ENCODE measurements around the gene C4orf33. TPM values are rescaled to one million over a fixed set of nuclear protein-coding genes. Genes with fewer than 3 reads are reported as not detected.

The C4orf33 gene
- total RNA-seq, 1 donor from 2014 or later, result 5.2 TPM

- H3K36me3 ChIP-seq (ENCODE audit: control insufficient read depth in 3 of 3, insufficient read depth in 3 of 3, low read length in 3 of 3), result no peaks in the 10 kb centered on the region
- H3K4me3 ChIP-seq (ENCODE audit: low read length in 3 of 3), result no peak overlapping the region
- H3K9me3 ChIP-seq (ENCODE audit: control insufficient read depth in 3 of 3, low read length in 3 of 3), result no peaks in the 10 kb centered on the region
- H3K27ac ChIP-seq (ENCODE audit: low read depth, low read length), result no peak overlapping the region
- no peaks in the 10 kb centered on the region for H3K4me1 ChIP-seq (ENCODE audit: control insufficient read depth in 3 of 3, insufficient read depth in 3 of 3, low read length in 3 of 3)
- no peak overlapping the region for H3K9ac ChIP-seq (ENCODE audit: low read depth in 1 of 3, low read length in 3 of 3)
- no peaks in the 10 kb centered on the region for H3K27me3 ChIP-seq (ENCODE audit: control insufficient read depth in 3 of 3, insufficient read depth in 3 of 3, low read length in 3 of 3)
Measured at GRCh38 chr4:129145222-129145730, 49.3 kb downstream of the C4orf33 start.

- no peak overlapping the region for H3K4me3 ChIP-seq (ENCODE audit: low read length in 3 of 3)
- H3K4me1 ChIP-seq (ENCODE audit: control insufficient read depth in 3 of 3, insufficient read depth in 3 of 3, low read length in 3 of 3), result no peaks in the 10 kb centered on the region
- no peak overlapping the region for H3K9ac ChIP-seq (ENCODE audit: low read depth in 1 of 3, low read length in 3 of 3)
- H3K9me3 ChIP-seq (ENCODE audit: control insufficient read depth in 3 of 3, low read length in 3 of 3), result no peaks in the 10 kb centered on the region
- H3K27ac ChIP-seq (ENCODE audit: low read depth, low read length), result no peak overlapping the region
- H3K27me3 ChIP-seq (ENCODE audit: control insufficient read depth in 3 of 3, insufficient read depth in 3 of 3, low read length in 3 of 3), result no peaks in the 10 kb centered on the region
- H3K36me3 ChIP-seq (ENCODE audit: control insufficient read depth in 3 of 3, insufficient read depth in 3 of 3, low read length in 3 of 3), result no peaks in the 10 kb centered on the region
Measured at GRCh38 chr4:129146639-129147038, 50.7 kb downstream of the C4orf33 start.

GRCh38 chr4:129148892-129149291 is 52.9 kb downstream of the C4orf33 start:
- Histone ChIP-seq H3K27me3 (ENCODE audit: control insufficient read depth in 3 of 3, insufficient read depth in 3 of 3, low read length in 3 of 3) (no peaks in the 10 kb centered on the region), H3K27ac (ENCODE audit: low read depth, low read length) (no peak overlapping the region), H3K4me1 (ENCODE audit: control insufficient read depth in 3 of 3, insufficient read depth in 3 of 3, low read length in 3 of 3) (no peaks in the 10 kb centered on the region), H3K9me3 (ENCODE audit: control insufficient read depth in 3 of 3, low read length in 3 of 3) (no peaks in the 10 kb centered on the region), H3K4me3 (ENCODE audit: low read length in 3 of 3) (no peak overlapping the region), H3K36me3 (ENCODE audit: control insufficient read depth in 3 of 3, insufficient read depth in 3 of 3, low read length in 3 of 3) (no peaks in the 10 kb centered on the region), H3K9ac (ENCODE audit: low read depth in 1 of 3, low read length in 3 of 3) (no peak overlapping the region)

DNA sequence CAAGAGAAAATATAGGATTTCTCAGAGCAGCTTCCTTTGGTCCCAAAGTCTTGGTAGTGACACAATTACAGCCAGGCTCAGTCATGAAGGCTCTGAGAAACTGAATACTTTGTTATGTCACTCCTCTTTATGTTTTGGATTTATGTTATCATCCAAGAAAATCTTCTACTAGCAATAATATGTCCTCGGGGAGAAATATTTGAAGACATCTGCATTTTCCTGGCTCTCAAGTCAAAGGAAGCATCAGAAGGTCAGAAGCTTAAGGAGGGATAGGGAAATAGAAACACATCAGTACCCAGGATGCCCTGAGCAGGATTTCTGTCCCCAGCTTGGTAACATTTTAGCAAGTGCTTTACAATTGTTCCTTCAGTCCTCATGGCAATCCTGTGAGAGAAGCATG is 54.0 kb downstream of the C4orf33 start:
- Histone ChIP-seq H3K4me1 (ENCODE audit: control insufficient read depth in 3 of 3, insufficient read depth in 3 of 3, low read length in 3 of 3) (no peaks in the 10 kb centered on the region), H3K27me3 (ENCODE audit: control insufficient read depth in 3 of 3, insufficient read depth in 3 of 3, low read length in 3 of 3) (no peaks in the 10 kb centered on the region), H3K9me3 (ENCODE audit: control insufficient read depth in 3 of 3, low read length in 3 of 3) (no peaks in the 10 kb centered on the region), H3K36me3 (ENCODE audit: control insufficient read depth in 3 of 3, insufficient read depth in 3 of 3, low read length in 3 of 3) (no peaks in the 10 kb centered on the region), H3K4me3 (ENCODE audit: low read length in 3 of 3) (no peak overlapping the region), H3K9ac (ENCODE audit: low read depth in 1 of 3, low read length in 3 of 3) (no peak overlapping the region), H3K27ac (ENCODE audit: low read depth, low read length) (no peak overlapping the region)

- no peak overlapping the region for H3K4me3 ChIP-seq (ENCODE audit: low read length in 3 of 3)
- no peak overlapping the region for H3K27ac ChIP-seq (ENCODE audit: low read depth, low read length)
- H3K9me3 ChIP-seq (ENCODE audit: control insufficient read depth in 3 of 3, low read length in 3 of 3), result no peaks in the 10 kb centered on the region
- H3K9ac ChIP-seq (ENCODE audit: low read depth in 1 of 3, low read length in 3 of 3), result no peak overlapping the region
- no peaks in the 10 kb centered on the region for H3K36me3 ChIP-seq (ENCODE audit: control insufficient read depth in 3 of 3, insufficient read depth in 3 of 3, low read length in 3 of 3)
- no peaks in the 10 kb centered on the region for H3K27me3 ChIP-seq (ENCODE audit: control insufficient read depth in 3 of 3, insufficient read depth in 3 of 3, low read length in 3 of 3)
- H3K4me1 ChIP-seq (ENCODE audit: control insufficient read depth in 3 of 3, insufficient read depth in 3 of 3, low read length in 3 of 3), result no peaks in the 10 kb centered on the region
Measured at GRCh38 chr4:129152350-129152749, 56.4 kb downstream of the C4orf33 start.

DNA sequence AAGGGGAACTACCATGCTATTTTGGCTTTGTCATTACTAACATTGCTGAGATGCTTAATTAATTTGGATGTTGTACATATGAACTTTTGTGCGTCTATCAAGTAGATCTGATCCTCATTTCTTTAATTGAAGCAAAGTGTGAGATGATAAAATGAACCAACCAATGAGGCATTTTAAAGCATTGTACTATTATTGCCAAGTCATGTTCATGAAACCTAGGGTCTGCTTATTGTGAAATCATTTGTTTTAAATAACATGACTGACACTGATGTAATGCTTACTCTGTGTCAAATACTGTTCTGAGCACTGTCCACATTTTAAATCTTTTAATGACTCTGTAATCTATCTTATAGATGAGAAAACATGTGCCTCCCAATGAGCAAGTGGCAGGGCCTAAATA is 57.7 kb downstream of the C4orf33 start:
- no peak overlapping the region for H3K4me3 ChIP-seq (ENCODE audit: low read length in 3 of 3)
- H3K4me1 ChIP-seq (ENCODE audit: control insufficient read depth in 3 of 3, insufficient read depth in 3 of 3, low read length in 3 of 3), result no peaks in the 10 kb centered on the region
- H3K36me3 ChIP-seq (ENCODE audit: control insufficient read depth in 3 of 3, insufficient read depth in 3 of 3, low read length in 3 of 3), result no peaks in the 10 kb centered on the region
- H3K27me3 ChIP-seq (ENCODE audit: control insufficient read depth in 3 of 3, insufficient read depth in 3 of 3, low read length in 3 of 3), result no peaks in the 10 kb centered on the region
- no peak overlapping the region for H3K9ac ChIP-seq (ENCODE audit: low read depth in 1 of 3, low read length in 3 of 3)
- H3K9me3 ChIP-seq (ENCODE audit: control insufficient read depth in 3 of 3, low read length in 3 of 3), result no peaks in the 10 kb centered on the region
- H3K27ac ChIP-seq (ENCODE audit: low read depth, low read length), result no peak overlapping the region

DNA sequence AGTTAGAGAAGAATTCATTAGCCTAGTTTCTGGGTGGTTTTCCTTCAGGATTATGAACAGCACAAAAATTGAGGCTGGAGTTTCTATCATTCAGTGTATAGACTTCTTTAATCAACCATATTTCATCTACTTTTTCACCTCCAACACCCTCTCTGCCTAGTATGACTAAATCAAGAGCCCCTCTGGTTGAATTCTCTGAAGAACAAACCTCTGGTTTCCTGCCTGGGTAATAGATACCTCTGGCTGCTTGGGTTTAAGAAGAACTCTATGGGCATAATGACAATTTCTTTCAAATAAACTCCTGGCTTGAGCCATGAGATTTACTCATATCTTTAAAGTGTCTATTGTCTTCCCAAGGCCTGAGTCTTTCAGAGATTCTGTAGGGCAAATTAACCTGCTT is 66.5 kb downstream of the C4orf33 start:
- Histone ChIP-seq H3K9me3 (ENCODE audit: control insufficient read depth in 3 of 3, low read length in 3 of 3) (no peaks in the 10 kb centered on the region), H3K27ac (ENCODE audit: low read depth, low read length) (no peak overlapping the region), H3K4me1 (ENCODE audit: control insufficient read depth in 3 of 3, insufficient read depth in 3 of 3, low read length in 3 of 3) (no peaks in the 10 kb centered on the region)

GRCh38 chr4:129163427-129163826 is 67.5 kb downstream of the C4orf33 start:
- Histone ChIP-seq H3K9me3 (ENCODE audit: control insufficient read depth in 3 of 3, low read length in 3 of 3) (no peaks in the 10 kb centered on the region), H3K4me1 (ENCODE audit: control insufficient read depth in 3 of 3, insufficient read depth in 3 of 3, low read length in 3 of 3) (no peaks in the 10 kb centered on the region), H3K27ac (ENCODE audit: low read depth, low read length) (no peak overlapping the region), H3K9ac (ENCODE audit: low read depth in 1 of 3, low read length in 3 of 3) (no peak overlapping the region), H3K27me3 (ENCODE audit: control insufficient read depth in 3 of 3, insufficient read depth in 3 of 3, low read length in 3 of 3) (no peaks in the 10 kb centered on the region), H3K4me3 (ENCODE audit: low read length in 3 of 3) (no peak overlapping the region), H3K36me3 (ENCODE audit: control insufficient read depth in 3 of 3, insufficient read depth in 3 of 3, low read length in 3 of 3) (no peaks in the 10 kb centered on the region)

More for the DNA sequence above, 66.5 kb downstream of the C4orf33 start:
- Histone ChIP-seq H3K4me3 (ENCODE audit: low read length in 3 of 3) (no peak overlapping the region), H3K27me3 (ENCODE audit: control insufficient read depth in 3 of 3, insufficient read depth in 3 of 3, low read length in 3 of 3) (no peaks in the 10 kb centered on the region), H3K9ac (ENCODE audit: low read depth in 1 of 3, low read length in 3 of 3) (no peak overlapping the region), H3K36me3 (ENCODE audit: control insufficient read depth in 3 of 3, insufficient read depth in 3 of 3, low read length in 3 of 3) (no peaks in the 10 kb centered on the region)

DNA sequence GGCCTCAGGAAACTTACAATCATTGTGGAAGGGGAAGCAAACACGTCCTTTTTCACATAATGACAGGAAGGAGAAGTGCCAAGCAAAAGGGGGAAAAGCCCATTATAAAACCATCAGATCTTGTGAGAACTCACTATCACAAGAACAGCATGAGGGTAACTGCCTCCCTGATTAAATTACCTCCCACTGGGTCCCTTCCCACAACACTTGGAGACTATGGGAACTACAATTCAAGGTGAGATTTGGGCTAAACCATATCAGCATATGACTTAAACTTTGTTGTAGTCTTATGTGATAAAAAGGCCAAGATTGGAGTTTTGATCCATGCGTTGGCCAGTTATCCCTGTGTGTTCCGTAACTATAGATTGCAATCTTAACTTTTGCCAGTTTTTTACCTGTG is 68.3 kb downstream of the C4orf33 start:
- Histone ChIP-seq H3K4me3 (ENCODE audit: low read length in 3 of 3) (no peak overlapping the region), H3K36me3 (ENCODE audit: control insufficient read depth in 3 of 3, insufficient read depth in 3 of 3, low read length in 3 of 3) (no peaks in the 10 kb centered on the region), H3K9ac (ENCODE audit: low read depth in 1 of 3, low read length in 3 of 3) (no peak overlapping the region), H3K9me3 (ENCODE audit: control insufficient read depth in 3 of 3, low read length in 3 of 3) (no peaks in the 10 kb centered on the region), H3K27me3 (ENCODE audit: control insufficient read depth in 3 of 3, insufficient read depth in 3 of 3, low read length in 3 of 3) (no peaks in the 10 kb centered on the region), H3K4me1 (ENCODE audit: control insufficient read depth in 3 of 3, insufficient read depth in 3 of 3, low read length in 3 of 3) (no peaks in the 10 kb centered on the region), H3K27ac (ENCODE audit: low read depth, low read length) (no peak overlapping the region)
